GM12878 (cell line): ENCODE data around the gene CLIC3. TPM values are rescaled to one million over a fixed set of nuclear protein-coding genes. Genes with fewer than 3 reads are reported as not detected.

Experiments used
- ATAC-seq: fragments of 200-7000 bp; cut with Tn5 transposase; 3 replicates; pipeline ENCODE4 v1.9.1; 2020; ENCODE audit warnings: mild to moderate bottlenecking, moderate library complexity
- BruUV-seq: library from RNA; stranded (reverse); fragments of 400-500 nt; replicated peaks from 2 replicates; lab custom pipeline; 2021; lab: Mats Ljungman, UMichigan
- CTCF ChIA-PET: fragments of 300-600 bp; sonication (Branson Sonifier 250); formaldehyde crosslinking; extraction: SDS; loops from one replicate; lab custom pipeline; 2021; ENCODE audit warnings: inconsistent platforms; lab: Yijun Ruan, JAX
- POLR2A ChIA-PET: fragments of 350-600 bp; formaldehyde crosslinking; extraction: SDS; loops from one replicate; lab custom pipeline; 2021; ENCODE audit warnings: inconsistent platforms; lab: Charles Lee
- RAD21 ChIA-PET: fragments of 300-600 bp; sonication (Branson Sonifier 250); formaldehyde crosslinking; loops from one replicate; lab custom pipeline; 2023; ENCODE audit warnings: antibody characterized with exemption; ENCODE audit not compliant: unreplicated experiment; lab: Charles Lee
- SMC1A ChIA-PET: fragments of 300-600 bp; sonication (Branson Sonifier 250); formaldehyde crosslinking; loops from one replicate; lab custom pipeline; 2023; ENCODE audit not compliant: unreplicated experiment, uncharacterized antibody; lab: Charles Lee
- DNase-seq: peaks from one replicate; pipeline ENCODE4 v3.0.0-alpha.2; 2011; ENCODE audit warnings: low read depth, low spot score
- FAIRE-seq: peaks from 3 replicates; lab custom pipeline; 2011; peaks lifted over from hg19 to GRCh38; lab: Jason Lieb, UNC
- H2AFZ ChIP-seq: 2 replicates; pipeline ENCODE4 v1.6.0; 2011; ENCODE audit warnings: low read depth, low read length, control low read depth; ENCODE audit not compliant: control insufficient read depth
- H3K27ac ChIP-seq: 2 replicates; pipeline ENCODE4 v1.5.1; 2011; ENCODE audit warnings: control low read depth; ENCODE audit not compliant: control insufficient read depth, insufficient read depth
- H3K27me3 ChIP-seq, 2 experiments: replicated peaks in 1 of 2; 2 replicates each; pipeline versions ENCODE4 v1.6.0 to v1.6.1; 2011; ENCODE audit warnings: low read length in 1 of 2; ENCODE audit not compliant: control insufficient read depth in 2 of 2, insufficient read depth in 2 of 2
- H3K36me3 ChIP-seq, 2 experiments: 2 replicates each; pipeline ENCODE4 v1.5.1; 2011; ENCODE audit warnings: low read length in 1 of 2; ENCODE audit not compliant: control insufficient read depth in 2 of 2, insufficient read depth in 2 of 2
- H3K4me1 ChIP-seq: 2 replicates; pipeline ENCODE4 v1.6.1; 2011; ENCODE audit warnings: mild to moderate bottlenecking, low read length, moderate library complexity, mixed read lengths; ENCODE audit not compliant: control insufficient read depth, insufficient read depth
- H3K4me2 ChIP-seq: 2 replicates; pipeline ENCODE4 v1.6.0; 2011; ENCODE audit warnings: control low read depth; ENCODE audit not compliant: control insufficient read depth, insufficient read depth
- H3K4me3 ChIP-seq: fragments of 200-600 bp; sonication (generic); 2 replicates; pipeline ENCODE4 v1.5.1; 2016
- H3K79me2 ChIP-seq: 2 replicates; pipeline ENCODE4 v1.6.0; 2011; ENCODE audit warnings: low read length; ENCODE audit not compliant: control insufficient read depth, insufficient read depth
- H3K9ac ChIP-seq: 2 replicates; pipeline ENCODE4 v1.8.0; 2011; ENCODE audit warnings: low read length, control low read depth, mixed read lengths; ENCODE audit not compliant: control insufficient read depth, insufficient read depth
- H3K9me3 ChIP-seq: replicated peaks from 3 replicates; pipeline ENCODE4 v1.5.1; 2011; ENCODE audit warnings: mild to moderate bottlenecking, low read length; ENCODE audit not compliant: control insufficient read depth, insufficient read depth
- H4K20me1 ChIP-seq: 2 replicates; pipeline ENCODE4 v1.6.0; 2011; ENCODE audit not compliant: control insufficient read depth, insufficient read depth
- GATAD2B ChIP-seq: fragments of 450-650 bp; conservative IDR thresholded peaks from 2 replicates; pipeline ENCODE4 v1.6.1; 2017; ENCODE audit warnings: low read depth, mild to moderate bottlenecking, moderate library complexity
- WGBS: methylation state at CpG from one replicate; pipeline ENCODE4 v1.1.6; 2016; ENCODE audit warnings: low lambda C conversion rate; ENCODE audit not compliant: insufficient replicate concordance, insufficient coverage; ENCODE audit errors: missing lambda C conversion rate; 5-methylcytosine and 5-hydroxymethylcytosine counted together
- in situ Hi-C: fragments of 300-500 bp; cut with MboI; formaldehyde crosslinking; loops from 9 replicates; pipeline ENCODE4 v1.14.3; 2018; ENCODE audit warnings: mixed read lengths
- intact Hi-C: fragments of 100-400 bp; cut with micrococcal nuclease; formaldehyde crosslinking; loops from one replicate; pipeline ENCODE4 v1.14.2; 2022; ENCODE audit not compliant: unreplicated experiment
- polyA plus RNA-seq, 11 experiments: library from polyadenylated mRNA; depleted of rRNA in 4 of 11; unstranded in 6 of 11; stranded (reverse) in 5 of 11; fragments of >200 nt; fragmentation: Nextera tagmentation in 4 of 11; fragmentation: Illumina TruSeq in 1 of 11; extraction: Ambion mirVana in 4 of 11; extraction: Trizol in 1 of 11; gene quantifications; 1 replicate in 1 of 11; 2 replicates in 10 of 11; pipeline versions ENCODE4 v1.2.1 to v1.2.3, GENCODE V29; 2011 to 2016; ENCODE audit warnings: inconsistent platforms in 2 of 11, missing spikeins in 2 of 11, low read depth in 1 of 11
- total RNA-seq, 4 experiments: library from RNA; depleted of rRNA in 3 of 4; stranded (reverse); fragments of >200 nt in 3 of 4; fragmentation: Illumina TruSeq in 1 of 4; extraction: Trizol in 1 of 4; gene quantifications; 2 replicates each; pipeline versions ENCODE4 v1.2.1 to v1.2.3, GENCODE V29; 2013 to 2021
- TF ChIP-seq, protein P1 (sequence below): fragments of 450-650 bp; IDR thresholded peaks from 2 replicates; pipeline ENCODE4 v1.6.1; 2017; ENCODE audit warnings: antibody characterized with exemption, mild to moderate bottlenecking, moderate library complexity
- TF ChIP-seq, protein P2 (sequence below): IDR thresholded peaks from 2 replicates; pipeline ENCODE4 v1.6.1; 2012; ENCODE audit warnings: low read depth, low read length, improper control_type of control experiment
- TF ChIP-seq, protein P3 (sequence below): fragments of 450-650 bp; IDR thresholded peaks from 2 replicates; pipeline ENCODE4 v1.6.1; 2017; ENCODE audit warnings: mild to moderate bottlenecking, moderate library complexity
- TF ChIP-seq, protein P4 (sequence below): fragments of 450-650 bp; IDR thresholded peaks from 2 replicates; pipeline ENCODE4 v1.6.1; 2017; ENCODE audit warnings: mild to moderate bottlenecking, moderate library complexity
- TF ChIP-seq, protein P5 (sequence below): fragments of 450-650 bp; IDR thresholded peaks from 2 replicates; pipeline ENCODE4 v1.6.1; 2016; ENCODE audit warnings: mild to moderate bottlenecking

Gene CLIC3
- total and polyA plus RNA-seq, 10 of the 15 experiments (the other 5 are each of a cell fraction or from before 2014, with no cell fraction given): 0.31 TPM; not detected in 9

DNA sequence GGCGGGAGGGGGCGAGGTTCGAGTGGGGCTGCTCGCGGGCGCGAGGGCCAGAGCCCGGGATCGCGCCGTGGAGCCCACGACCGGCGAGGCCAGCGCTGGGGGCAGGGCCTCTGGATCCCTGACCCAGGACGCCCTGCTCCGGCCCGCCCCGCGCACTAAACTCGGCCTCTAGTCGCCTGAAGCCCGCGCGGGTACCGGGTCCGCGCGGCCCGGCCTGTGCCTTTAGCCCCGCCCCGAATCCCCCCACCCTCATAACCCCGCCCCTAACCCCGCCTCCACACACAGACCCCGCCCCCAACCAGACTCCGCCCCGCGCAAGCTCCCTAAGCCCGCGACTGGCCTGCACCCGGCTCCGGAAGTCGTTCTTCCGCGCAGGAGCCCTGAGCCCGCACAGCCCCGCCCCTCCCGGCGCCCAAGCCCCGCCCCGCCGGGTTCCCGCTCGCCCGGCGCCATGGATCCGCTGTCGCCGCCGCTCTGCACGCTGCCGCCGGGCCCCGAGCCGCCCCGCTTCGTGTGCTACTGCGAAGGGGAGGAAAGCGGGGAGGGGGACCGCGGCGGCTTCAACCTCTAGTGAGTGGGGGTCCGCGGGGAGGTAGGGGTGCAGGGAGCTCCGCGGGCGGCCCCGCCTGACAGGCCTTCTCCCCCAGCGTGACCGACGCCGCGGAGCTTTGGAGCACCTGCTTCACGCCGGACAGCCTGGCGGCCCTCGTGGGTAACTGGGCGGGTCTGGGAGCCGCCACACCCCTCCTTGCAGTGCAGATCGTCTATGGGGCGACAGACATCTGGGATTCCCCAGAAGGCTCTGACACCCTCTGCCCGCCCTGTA, 4.2 kb downstream of the CLIC3 start, which contains the start of gene PAXX:
PAXX (plus strand) TSS at position 430 of the 826 bp plus-strand sequence; CDS start at position 452, 22 bp downstream.
- peaks cover 20% of the 10 kb centered on the region for H3K4me1 ChIP-seq
- peaks cover 2 to 4% of the 10 kb centered on the region in 2 experiments; a peak in 3 of 4 replicates for H3K27me3 ChIP-seq
- DNase-seq: no peak
- intact Hi-C loops (loop anchor here (1.0 kb wide), 1 partner anchor 48 kb away; the partner anchor contains the start of gene FBXW5), in situ Hi-C loops (no loop called here)
- H3K36me3 ChIP-seq: no peaks in the 10 kb centered on the region
- no peaks in the 10 kb centered on the region; the same call in 1 of the 2 replicates for H3K79me2 ChIP-seq
- no peak for FAIRE-seq
- ChIA-PET CTCF (interaction anchor here (0.6 to 3.3 kb wide), 11 partner anchors 8 to 205 kb away, joined by 3 to 17 read pairs (median 4); no protein-coding TSS in a partner anchor), RAD21 (interaction anchor here (1.3 to 1.7 kb wide), 2 partner anchors 45 to 226 kb away, joined by 3 to 8 read pairs; no protein-coding TSS in a partner anchor), SMC1A (interaction anchor here (0.8 to 1.1 kb wide), 3 partner anchors 27 to 44 kb away, joined by 3 to 4 read pairs (median 4); no protein-coding TSS in a partner anchor), POLR2A (interaction anchor here (0.9 to 1.5 kb wide), 6 partner anchors 8 to 249 kb away, joined by 3 to 5 read pairs (median 4); partner anchors contain the start of gene TUBB4B)
- H2AFZ ChIP-seq: peak within 1 kb of the TSS; percentile 92
- peak; percentile 94 for ATAC-seq
- no peaks in the 10 kb centered on the region; the same call in 2 of the 3 replicates for H3K9me3 ChIP-seq
- peak within 1 kb of the TSS; percentile 73 for H3K4me3 ChIP-seq
- peak within 1 kb of the TSS; percentile 66 for H3K9ac ChIP-seq
- peak within 1 kb of the TSS; percentile 99 for H3K4me2 ChIP-seq
- 2% methylated on average over 49 of the region's 92 CpGs for WGBS
- BruUV-seq: TSS peak; percentile 93
- H4K20me1 ChIP-seq: no peaks in the 10 kb centered on the region
- H3K27ac ChIP-seq: peak within 1 kb of the TSS; percentile 63
- TF ChIP-seq, protein P1, sequence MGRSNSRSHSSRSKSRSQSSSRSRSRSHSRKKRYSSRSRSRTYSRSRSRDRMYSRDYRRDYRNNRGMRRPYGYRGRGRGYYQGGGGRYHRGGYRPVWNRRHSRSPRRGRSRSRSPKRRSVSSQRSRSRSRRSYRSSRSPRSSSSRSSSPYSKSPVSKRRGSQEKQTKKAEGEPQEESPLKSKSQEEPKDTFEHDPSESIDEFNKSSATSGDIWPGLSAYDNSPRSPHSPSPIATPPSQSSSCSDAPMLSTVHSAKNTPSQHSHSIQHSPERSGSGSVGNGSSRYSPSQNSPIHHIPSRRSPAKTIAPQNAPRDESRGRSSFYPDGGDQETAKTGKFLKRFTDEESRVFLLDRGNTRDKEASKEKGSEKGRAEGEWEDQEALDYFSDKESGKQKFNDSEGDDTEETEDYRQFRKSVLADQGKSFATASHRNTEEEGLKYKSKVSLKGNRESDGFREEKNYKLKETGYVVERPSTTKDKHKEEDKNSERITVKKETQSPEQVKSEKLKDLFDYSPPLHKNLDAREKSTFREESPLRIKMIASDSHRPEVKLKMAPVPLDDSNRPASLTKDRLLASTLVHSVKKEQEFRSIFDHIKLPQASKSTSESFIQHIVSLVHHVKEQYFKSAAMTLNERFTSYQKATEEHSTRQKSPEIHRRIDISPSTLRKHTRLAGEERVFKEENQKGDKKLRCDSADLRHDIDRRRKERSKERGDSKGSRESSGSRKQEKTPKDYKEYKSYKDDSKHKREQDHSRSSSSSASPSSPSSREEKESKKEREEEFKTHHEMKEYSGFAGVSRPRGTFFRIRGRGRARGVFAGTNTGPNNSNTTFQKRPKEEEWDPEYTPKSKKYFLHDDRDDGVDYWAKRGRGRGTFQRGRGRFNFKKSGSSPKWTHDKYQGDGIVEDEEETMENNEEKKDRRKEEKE: no peak
- TF ChIP-seq, protein P2, sequence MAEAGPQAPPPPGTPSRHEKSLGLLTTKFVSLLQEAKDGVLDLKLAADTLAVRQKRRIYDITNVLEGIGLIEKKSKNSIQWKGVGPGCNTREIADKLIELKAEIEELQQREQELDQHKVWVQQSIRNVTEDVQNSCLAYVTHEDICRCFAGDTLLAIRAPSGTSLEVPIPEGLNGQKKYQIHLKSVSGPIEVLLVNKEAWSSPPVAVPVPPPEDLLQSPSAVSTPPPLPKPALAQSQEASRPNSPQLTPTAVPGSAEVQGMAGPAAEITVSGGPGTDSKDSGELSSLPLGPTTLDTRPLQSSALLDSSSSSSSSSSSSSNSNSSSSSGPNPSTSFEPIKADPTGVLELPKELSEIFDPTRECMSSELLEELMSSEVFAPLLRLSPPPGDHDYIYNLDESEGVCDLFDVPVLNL: no peak
- 0 out of 2 replicates have a peak, but pooled peaks have one; percentile 35 for TF ChIP-seq GATAD2B
- TF ChIP-seq, protein P3, sequence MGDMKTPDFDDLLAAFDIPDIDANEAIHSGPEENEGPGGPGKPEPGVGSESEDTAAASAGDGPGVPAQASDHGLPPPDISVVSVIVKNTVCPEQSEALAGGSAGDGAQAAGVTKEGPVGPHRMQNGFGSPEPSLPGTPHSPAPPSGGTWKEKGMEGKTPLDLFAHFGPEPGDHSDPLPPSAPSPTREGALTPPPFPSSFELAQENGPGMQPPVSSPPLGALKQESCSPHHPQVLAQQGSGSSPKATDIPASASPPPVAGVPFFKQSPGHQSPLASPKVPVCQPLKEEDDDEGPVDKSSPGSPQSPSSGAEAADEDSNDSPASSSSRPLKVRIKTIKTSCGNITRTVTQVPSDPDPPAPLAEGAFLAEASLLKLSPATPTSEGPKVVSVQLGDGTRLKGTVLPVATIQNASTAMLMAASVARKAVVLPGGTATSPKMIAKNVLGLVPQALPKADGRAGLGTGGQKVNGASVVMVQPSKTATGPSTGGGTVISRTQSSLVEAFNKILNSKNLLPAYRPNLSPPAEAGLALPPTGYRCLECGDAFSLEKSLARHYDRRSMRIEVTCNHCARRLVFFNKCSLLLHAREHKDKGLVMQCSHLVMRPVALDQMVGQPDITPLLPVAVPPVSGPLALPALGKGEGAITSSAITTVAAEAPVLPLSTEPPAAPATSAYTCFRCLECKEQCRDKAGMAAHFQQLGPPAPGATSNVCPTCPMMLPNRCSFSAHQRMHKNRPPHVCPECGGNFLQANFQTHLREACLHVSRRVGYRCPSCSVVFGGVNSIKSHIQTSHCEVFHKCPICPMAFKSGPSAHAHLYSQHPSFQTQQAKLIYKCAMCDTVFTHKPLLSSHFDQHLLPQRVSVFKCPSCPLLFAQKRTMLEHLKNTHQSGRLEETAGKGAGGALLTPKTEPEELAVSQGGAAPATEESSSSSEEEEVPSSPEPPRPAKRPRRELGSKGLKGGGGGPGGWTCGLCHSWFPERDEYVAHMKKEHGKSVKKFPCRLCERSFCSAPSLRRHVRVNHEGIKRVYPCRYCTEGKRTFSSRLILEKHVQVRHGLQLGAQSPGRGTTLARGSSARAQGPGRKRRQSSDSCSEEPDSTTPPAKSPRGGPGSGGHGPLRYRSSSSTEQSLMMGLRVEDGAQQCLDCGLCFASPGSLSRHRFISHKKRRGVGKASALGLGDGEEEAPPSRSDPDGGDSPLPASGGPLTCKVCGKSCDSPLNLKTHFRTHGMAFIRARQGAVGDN: peak; percentile 80
- TF ChIP-seq, protein P4, sequence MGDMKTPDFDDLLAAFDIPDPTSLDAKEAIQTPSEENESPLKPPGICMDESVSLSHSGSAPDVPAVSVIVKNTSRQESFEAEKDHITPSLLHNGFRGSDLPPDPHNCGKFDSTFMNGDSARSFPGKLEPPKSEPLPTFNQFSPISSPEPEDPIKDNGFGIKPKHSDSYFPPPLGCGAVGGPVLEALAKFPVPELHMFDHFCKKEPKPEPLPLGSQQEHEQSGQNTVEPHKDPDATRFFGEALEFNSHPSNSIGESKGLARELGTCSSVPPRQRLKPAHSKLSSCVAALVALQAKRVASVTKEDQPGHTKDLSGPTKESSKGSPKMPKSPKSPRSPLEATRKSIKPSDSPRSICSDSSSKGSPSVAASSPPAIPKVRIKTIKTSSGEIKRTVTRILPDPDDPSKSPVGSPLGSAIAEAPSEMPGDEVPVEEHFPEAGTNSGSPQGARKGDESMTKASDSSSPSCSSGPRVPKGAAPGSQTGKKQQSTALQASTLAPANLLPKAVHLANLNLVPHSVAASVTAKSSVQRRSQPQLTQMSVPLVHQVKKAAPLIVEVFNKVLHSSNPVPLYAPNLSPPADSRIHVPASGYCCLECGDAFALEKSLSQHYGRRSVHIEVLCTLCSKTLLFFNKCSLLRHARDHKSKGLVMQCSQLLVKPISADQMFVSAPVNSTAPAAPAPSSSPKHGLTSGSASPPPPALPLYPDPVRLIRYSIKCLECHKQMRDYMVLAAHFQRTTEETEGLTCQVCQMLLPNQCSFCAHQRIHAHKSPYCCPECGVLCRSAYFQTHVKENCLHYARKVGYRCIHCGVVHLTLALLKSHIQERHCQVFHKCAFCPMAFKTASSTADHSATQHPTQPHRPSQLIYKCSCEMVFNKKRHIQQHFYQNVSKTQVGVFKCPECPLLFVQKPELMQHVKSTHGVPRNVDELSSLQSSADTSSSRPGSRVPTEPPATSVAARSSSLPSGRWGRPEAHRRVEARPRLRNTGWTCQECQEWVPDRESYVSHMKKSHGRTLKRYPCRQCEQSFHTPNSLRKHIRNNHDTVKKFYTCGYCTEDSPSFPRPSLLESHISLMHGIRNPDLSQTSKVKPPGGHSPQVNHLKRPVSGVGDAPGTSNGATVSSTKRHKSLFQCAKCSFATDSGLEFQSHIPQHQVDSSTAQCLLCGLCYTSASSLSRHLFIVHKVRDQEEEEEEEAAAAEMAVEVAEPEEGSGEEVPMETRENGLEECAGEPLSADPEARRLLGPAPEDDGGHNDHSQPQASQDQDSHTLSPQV: no peak
- TF ChIP-seq, protein P5, sequence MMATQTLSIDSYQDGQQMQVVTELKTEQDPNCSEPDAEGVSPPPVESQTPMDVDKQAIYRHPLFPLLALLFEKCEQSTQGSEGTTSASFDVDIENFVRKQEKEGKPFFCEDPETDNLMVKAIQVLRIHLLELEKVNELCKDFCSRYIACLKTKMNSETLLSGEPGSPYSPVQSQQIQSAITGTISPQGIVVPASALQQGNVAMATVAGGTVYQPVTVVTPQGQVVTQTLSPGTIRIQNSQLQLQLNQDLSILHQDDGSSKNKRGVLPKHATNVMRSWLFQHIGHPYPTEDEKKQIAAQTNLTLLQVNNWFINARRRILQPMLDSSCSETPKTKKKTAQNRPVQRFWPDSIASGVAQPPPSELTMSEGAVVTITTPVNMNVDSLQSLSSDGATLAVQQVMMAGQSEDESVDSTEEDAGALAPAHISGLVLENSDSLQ: peak; percentile 40
